H1 (cell line): Measurements from ENCODE around the gene CLDN12. TPM values are rescaled to one million over a fixed set of nuclear protein-coding genes. Genes with fewer than 3 reads are reported as not detected.

ENCODE experiments used
- CTBP2 ChIP-seq: IDR thresholded peaks from 2 replicates; pipeline ENCODE4 v1.7.0; 2011; ENCODE audit warnings: borderline replicate concordance, mild to moderate bottlenecking, moderate library complexity, mixed read lengths, low read length; ENCODE audit not compliant: insufficient read depth, insufficient read length
- SUZ12 ChIP-seq: fragments of 200-600 bp; sonication (generic); IDR thresholded peaks from 2 replicates; pipeline ENCODE4 v1.6.1; 2012; ENCODE audit warnings: mild to moderate bottlenecking, inconsistent platforms, low read length, moderate library complexity, mixed read lengths
- YY1 ChIP-seq: IDR thresholded peaks from 2 replicates; pipeline ENCODE4 v1.6.1; 2011; ENCODE audit warnings: low read depth, mild to moderate bottlenecking, low read length
- polyA plus RNA-seq, 7 experiments: library from polyadenylated mRNA; depleted of rRNA in 3 of 7; stranded (reverse) in 5 of 7; unstranded in 2 of 7; fragments of >200 nt in 5 of 7; fragments of 200-250 nt in 2 of 7; gene quantifications; 1 replicate in 5 of 7; 2 replicates in 1 of 7; 4 replicates in 1 of 7; pipeline versions ENCODE4 v1.2.1 to v1.2.3, GENCODE V29; 2011 to 2013; ENCODE audit warnings: missing spikeins in 2 of 7, mixed read lengths in 2 of 7
- total RNA-seq: library from RNA; stranded (reverse); fragmentation: NEBNext Ultra II Directional; extraction: Animal tissue kit (Norgen Biotek cat#: 25700); gene quantifications from 2 replicates; pipeline ENCODE4 v1.2.1, GENCODE V29; 2021

Gene CLDN12
- total and polyA plus RNA-seq, 2 of the 8 experiments (the other 6 are each of a cell fraction or from before 2014, with no cell fraction given), result 49.2 to 127 TPM

DNA sequence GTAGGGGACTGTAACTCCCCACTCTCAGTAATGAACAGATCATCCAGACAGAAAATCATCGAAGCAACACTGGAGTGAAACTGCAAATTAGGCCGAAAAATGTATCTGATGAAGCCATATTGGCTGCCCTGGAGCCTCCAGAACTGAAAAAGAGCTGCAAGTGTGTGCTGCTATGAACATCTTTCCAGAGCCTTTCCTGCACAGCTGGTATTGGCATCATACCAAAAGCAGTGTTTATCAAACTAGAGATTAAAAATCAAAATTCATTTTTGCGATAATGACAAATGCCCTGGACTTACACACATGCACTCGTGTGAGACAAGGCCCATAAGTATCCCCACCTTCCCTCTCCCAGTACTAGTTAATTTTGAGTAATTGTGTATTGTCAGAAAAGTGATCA, 6.8 kb upstream of the CLDN12 start (continued):
- no peak for TF ChIP-seq CTBP2
- TF ChIP-seq SUZ12, result no peak
- no peak for TF ChIP-seq YY1
